Natural killer cell treated with Interleukin-12 subunit alpha and Interleukin-12 subunit beta and Interleukin-15 and Interleukin-18, amount 100 ng/mL, for 72 hours (primary cell): ENCODE data around the gene DCDC1. TPM values are rescaled to one million over a fixed set of nuclear protein-coding genes. Genes with fewer than 3 reads are reported as not detected.
"Not testable (repeated sequence)": the region's sequence is repeated elsewhere in the genome, so short reads cannot be mapped to it uniquely, and the experiment has no call there.

Experiments used
- ATAC-seq, 2 donors: fragments of 150-1000 bp; cut with Tn5 transposase in 1 of 2; sonication (Bioruptor Pico), chemical (Tn5 transposase) in 1 of 2; 2 replicates each; pipeline ENCODE4 v1.10.0; 2021
- DNase-seq: peaks from one replicate; pipeline ENCODE4 v3.0.0; 2022; ENCODE audit warnings: low spot score
- H3K27ac Mint-ChIP-seq, 2 donors: 1 replicate in 1 of 2; 2 replicates in 1 of 2; pipeline ENCODE4 v1.8.0; 2022; ENCODE audit warnings: mixed read lengths in 2 of 2, mild to moderate bottlenecking in 1 of 2, moderate library complexity in 1 of 2
- H3K27me3 Mint-ChIP-seq, 2 donors: 1 replicate in 1 of 2; 2 replicates in 1 of 2; pipeline ENCODE4 v1.8.0; 2022; ENCODE audit warnings: mixed read lengths in 2 of 2
- H3K36me3 Mint-ChIP-seq: one replicate; pipeline ENCODE4 v1.8.0; 2022; ENCODE audit warnings: mixed read lengths
- H3K4me1 Mint-ChIP-seq, 2 donors: 1 replicate in 1 of 2; 2 replicates in 1 of 2; pipeline ENCODE4 v1.8.0; 2022; ENCODE audit warnings: low read depth in 2 of 2, mixed read lengths in 2 of 2, mild to moderate bottlenecking in 1 of 2
- H3K4me3 Mint-ChIP-seq: one replicate; pipeline ENCODE4 v1.8.0; 2022; ENCODE audit warnings: mixed read lengths
- H3K9me3 Mint-ChIP-seq: 2 replicates; pipeline ENCODE4 v1.8.0; 2022; ENCODE audit warnings: mixed read lengths
- total RNA-seq, 2 donors: library from RNA; stranded (reverse); gene quantifications; one replicate each; pipeline ENCODE4 v1.2.3, GENCODE V29; 2022

The DCDC1 gene
- total RNA-seq, 2 donors from 2014 or later = 0.14 TPM; not detected in 1

- H3K36me3 Mint-ChIP-seq = no peaks in the 10 kb centered on the region
- no peak overlapping the region for H3K4me3 Mint-ChIP-seq
- peaks cover 0 to 3% of the 10 kb centered on the region in 2 donors for H3K4me1 Mint-ChIP-seq
- DNase-seq = no peak
- H3K27me3 Mint-ChIP-seq = peaks cover 21 to 35% of the 10 kb centered on the region in 2 donors
- H3K9me3 Mint-ChIP-seq = no peaks in the 10 kb centered on the region
- H3K27ac Mint-ChIP-seq = no peak overlapping the region
- no peak for ATAC-seq
Observed at GRCh38 chr11:31361743-31362142, 7.8 kb downstream of the DCDC1 start.

GRCh38 chr11:31355817-31356216, 13.7 kb downstream of the DCDC1 start:
- Mint-ChIP-seq H3K4me1 (no peaks in the 10 kb centered on the region), H3K36me3 (no peaks in the 10 kb centered on the region), H3K9me3 (no peaks in the 10 kb centered on the region), H3K27ac (no peak overlapping the region), H3K27me3 (peaks cover 13 to 18% of the 10 kb centered on the region in 2 donors), H3K4me3 (no peak overlapping the region)
- DNase-seq (no peak), ATAC-seq (no peak)

GRCh38 chr11:31355131-31355530, 14.4 kb downstream of the DCDC1 start:
- H3K9me3 Mint-ChIP-seq = no peaks in the 10 kb centered on the region

DNA sequence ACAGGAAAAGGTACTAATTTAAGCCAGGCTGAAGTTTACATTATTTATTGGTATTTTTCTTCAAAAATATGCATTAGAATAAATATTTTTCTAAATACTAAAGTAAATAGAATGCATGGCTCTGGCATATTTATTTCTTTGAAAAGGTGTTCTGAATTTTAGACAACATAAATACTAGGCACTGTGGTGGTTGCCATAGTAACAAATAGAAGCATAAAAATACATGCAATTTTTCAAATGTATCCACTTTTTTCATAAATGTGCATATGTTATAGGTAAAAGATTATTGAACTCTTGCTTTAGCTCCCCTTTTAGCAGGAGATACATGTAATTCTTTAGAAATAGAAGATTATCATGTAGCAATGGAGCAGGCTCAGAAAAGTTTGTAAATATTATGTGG, 18.4 kb downstream of the DCDC1 start:
- no peaks in the 10 kb centered on the region for H3K36me3 Mint-ChIP-seq
- no peak overlapping the region for H3K27ac Mint-ChIP-seq
- DNase-seq (no peak), ATAC-seq (no peak)
- H3K27me3 Mint-ChIP-seq = peaks cover 6 to 11% of the 10 kb centered on the region in 2 donors
- no peak overlapping the region for H3K4me3 Mint-ChIP-seq
- no peaks in the 10 kb centered on the region for H3K9me3 Mint-ChIP-seq
- H3K4me1 Mint-ChIP-seq = no peaks in the 10 kb centered on the region

More at GRCh38 chr11:31355131-31355530, 14.4 kb downstream of the DCDC1 start:
- H3K36me3 Mint-ChIP-seq = no peaks in the 10 kb centered on the region
- H3K4me3 Mint-ChIP-seq = no peak overlapping the region
- no peak for DNase-seq
- no peak overlapping the region for H3K27ac Mint-ChIP-seq
- H3K4me1 Mint-ChIP-seq = no peaks in the 10 kb centered on the region
- peaks cover 11 to 13% of the 10 kb centered on the region in 2 donors for H3K27me3 Mint-ChIP-seq
- ATAC-seq = no peak

DNA sequence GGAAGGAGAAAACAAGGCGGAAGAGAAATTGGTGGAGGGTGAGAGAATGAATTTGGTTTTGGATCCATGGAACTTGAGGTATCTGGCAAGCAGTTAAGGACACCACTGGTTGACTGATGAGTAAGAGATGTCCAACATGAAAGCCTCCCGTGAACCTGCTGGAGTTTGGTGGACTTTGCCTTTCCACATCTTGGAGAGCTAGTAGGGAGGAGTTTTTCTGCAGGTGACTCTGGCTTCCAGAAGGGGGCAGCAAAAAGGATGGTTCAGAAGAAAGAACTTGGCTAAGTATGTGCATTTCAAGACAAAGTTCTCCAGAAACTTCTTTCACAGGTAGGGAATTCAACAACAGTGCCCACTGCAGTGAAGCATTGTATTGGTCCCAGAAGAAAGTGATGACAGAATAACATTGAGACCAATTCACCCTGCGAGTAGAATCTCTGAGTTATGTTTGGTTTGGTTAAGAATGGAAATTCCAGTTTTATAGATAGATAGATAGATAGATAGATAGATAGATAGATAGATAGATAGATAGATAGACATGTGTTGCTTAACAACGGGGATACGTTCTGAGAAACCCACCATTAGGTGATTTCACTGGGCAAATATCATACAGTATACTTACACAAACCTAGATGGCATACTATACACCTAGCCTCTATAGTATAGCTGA, 28.5 kb downstream of the DCDC1 start:
- no peaks in the 10 kb centered on the region for H3K36me3 Mint-ChIP-seq
- no peaks in the 10 kb centered on the region for H3K9me3 Mint-ChIP-seq
- H3K4me1 Mint-ChIP-seq = no peaks in the 10 kb centered on the region
- H3K27ac Mint-ChIP-seq = no peak overlapping the region
- no peak overlapping the region for H3K4me3 Mint-ChIP-seq
- H3K27me3 Mint-ChIP-seq = peaks cover 24 to 32% of the 10 kb centered on the region in 2 donors
- DNase-seq (no peak), ATAC-seq (no peak)

GRCh38 chr11:31337806-31338205, 31.7 kb downstream of the DCDC1 start:
- Mint-ChIP-seq H3K9me3 (peaks cover 4% of the 10 kb centered on the region), H3K27ac (no peak overlapping the region), H3K36me3 (no peaks in the 10 kb centered on the region), H3K4me3 (no peak overlapping the region), H3K27me3 (peaks cover 23 to 46% of the 10 kb centered on the region in 2 donors), H3K4me1 (no peaks in the 10 kb centered on the region)
- ATAC-seq = no peak
- no peak for DNase-seq

GRCh38 chr11:31328697-31329096, 40.8 kb downstream of the DCDC1 start:
- no peak for ATAC-seq
- Mint-ChIP-seq H3K27ac (no peak overlapping the region), H3K27me3 (peaks cover 6 to 15% of the 10 kb centered on the region in 2 donors), H3K4me1 (peaks cover 10% of the 10 kb centered on the region in 2 donors), H3K36me3 (no peaks in the 10 kb centered on the region), H3K9me3 (no peaks in the 10 kb centered on the region), H3K4me3 (no peak overlapping the region)
- DNase-seq = no peak

DNA sequence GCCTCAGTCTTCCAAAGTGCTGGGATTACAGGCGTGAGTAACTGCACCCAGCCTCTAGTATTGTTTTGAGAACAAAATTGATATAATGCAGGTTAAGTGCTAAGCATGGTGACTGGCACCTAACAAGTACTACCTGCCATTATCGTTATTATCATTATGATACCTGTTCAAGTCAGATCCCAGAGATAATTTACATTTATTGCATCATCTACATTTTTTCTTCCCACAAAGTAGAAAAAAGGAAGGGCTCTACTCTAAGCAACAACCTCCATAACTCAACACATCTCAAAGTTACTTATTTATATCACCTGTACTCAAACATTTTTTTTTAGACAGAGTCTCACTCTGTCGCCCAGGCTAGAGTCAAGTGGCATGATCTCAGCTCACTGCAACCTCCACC, 42.1 kb downstream of the DCDC1 start:
- peak overlapping the region; percentile 25 for H3K4me3 Mint-ChIP-seq
- no peaks in the 10 kb centered on the region for H3K9me3 Mint-ChIP-seq
- H3K36me3 Mint-ChIP-seq = no peaks in the 10 kb centered on the region
- DNase-seq (no peak), ATAC-seq (no peak)
- H3K4me1 Mint-ChIP-seq = peaks cover 10% of the 10 kb centered on the region in 2 donors
- H3K27me3 Mint-ChIP-seq = peaks cover 2 to 4% of the 10 kb centered on the region in 2 donors
- no peak overlapping the region for H3K27ac Mint-ChIP-seq

GRCh38 chr11:31326470-31327148, 42.9 kb downstream of the DCDC1 start:
- no peak for ATAC-seq
- H3K4me3 Mint-ChIP-seq = peak overlapping the region; percentile 58

DNA sequence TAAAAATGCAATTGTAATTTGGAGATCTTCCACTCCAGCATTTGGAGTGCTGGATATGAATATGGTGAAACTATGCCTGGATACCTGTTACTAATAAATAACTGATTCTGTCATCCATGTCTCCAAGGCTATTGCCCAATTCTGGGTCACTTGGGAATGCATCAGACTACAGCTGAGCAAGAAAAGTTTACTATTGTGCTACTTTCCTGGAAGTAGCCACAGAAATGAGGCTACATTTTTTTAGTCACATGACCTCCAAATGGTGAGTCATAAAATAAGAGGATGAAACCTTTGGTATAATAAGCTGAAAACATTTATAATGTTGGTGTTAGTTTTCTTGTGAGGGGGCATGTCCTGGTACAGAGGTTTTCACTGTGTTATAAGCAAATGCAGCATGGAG, 44.4 kb downstream of the DCDC1 start:
- peaks cover 10% of the 10 kb centered on the region in 2 donors for H3K4me1 Mint-ChIP-seq
- H3K9me3 Mint-ChIP-seq = no peaks in the 10 kb centered on the region
- no peaks in the 10 kb centered on the region for H3K36me3 Mint-ChIP-seq
- DNase-seq = no peak
- no peak for ATAC-seq
- no peaks in the 10 kb centered on the region for H3K27me3 Mint-ChIP-seq
- H3K27ac Mint-ChIP-seq = no peak overlapping the region
- H3K4me3 Mint-ChIP-seq = peak overlapping the region; percentile 12

More at GRCh38 chr11:31326470-31327148, 42.9 kb downstream of the DCDC1 start:
- H3K4me1 Mint-ChIP-seq = peaks cover 10% of the 10 kb centered on the region in 2 donors
- H3K27ac Mint-ChIP-seq = no peak overlapping the region
- no peaks in the 10 kb centered on the region for H3K9me3 Mint-ChIP-seq
- no peaks in the 10 kb centered on the region for H3K27me3 Mint-ChIP-seq
- no peaks in the 10 kb centered on the region for H3K36me3 Mint-ChIP-seq
- no peak for DNase-seq

DNA sequence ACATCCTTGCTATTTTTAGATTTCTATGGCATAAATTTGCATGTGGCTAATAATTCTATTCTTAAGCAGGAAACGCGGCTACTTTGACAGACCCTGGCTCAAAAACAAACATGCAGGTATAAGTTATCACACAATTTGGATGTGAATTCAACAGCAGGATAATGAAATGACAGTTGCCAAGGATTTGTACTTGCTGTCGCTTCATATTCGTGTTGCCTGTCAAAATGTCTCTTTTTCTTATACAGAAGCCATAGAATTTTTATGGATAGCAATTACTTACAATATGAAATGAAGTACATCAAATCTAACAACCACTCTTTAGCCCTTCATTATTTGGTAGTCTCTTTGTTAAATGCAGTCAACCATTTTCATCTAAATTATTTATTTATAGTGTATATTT, 46.4 kb downstream of the DCDC1 start:
- no peaks in the 10 kb centered on the region for H3K9me3 Mint-ChIP-seq
- H3K36me3 Mint-ChIP-seq = no peaks in the 10 kb centered on the region
- no peak for DNase-seq
- H3K4me1 Mint-ChIP-seq = peaks cover 10% of the 10 kb centered on the region in 2 donors
- H3K27ac Mint-ChIP-seq = no peak overlapping the region
- no peak overlapping the region for H3K4me3 Mint-ChIP-seq
- no peak for ATAC-seq
- no peaks in the 10 kb centered on the region for H3K27me3 Mint-ChIP-seq

GRCh38 chr11:31321494-31321893, 48.0 kb downstream of the DCDC1 start:
- DNase-seq, H3K27me3 Mint-ChIP-seq, ATAC-seq, H3K4me3 Mint-ChIP-seq, H3K36me3 Mint-ChIP-seq, H3K4me1 Mint-ChIP-seq, H3K27ac Mint-ChIP-seq, H3K9me3 Mint-ChIP-seq: not testable (repeated sequence)

GRCh38 chr11:31303644-31304180, 65.8 kb downstream of the DCDC1 start:
- no peaks in the 10 kb centered on the region for H3K27me3 Mint-ChIP-seq
- ATAC-seq = no peak
- no peaks in the 10 kb centered on the region for H3K4me1 Mint-ChIP-seq
- no peaks in the 10 kb centered on the region for H3K9me3 Mint-ChIP-seq
- H3K27ac Mint-ChIP-seq = no peak overlapping the region
- DNase-seq = no peak
- no peak overlapping the region for H3K4me3 Mint-ChIP-seq
- no peaks in the 10 kb centered on the region for H3K36me3 Mint-ChIP-seq
